A549 treated with ZK216348 at 1 μM for 4 hours (cell line): Measurements from ENCODE around the gene CCNB2. TPM values are rescaled to one million over a fixed set of nuclear protein-coding genes. Genes with fewer than 3 reads are reported as not detected.

Experiments used
- total RNA-seq: library from RNA; stranded (reverse); fragments of 200-300 nt; extraction: Qiagen RNA extraction; gene quantifications from 5 replicates; pipeline ENCODE4 v1.2.3, GENCODE V29; 2022; ENCODE audit warnings: low read depth

Gene CCNB2
- 90.0 to 125 TPM (median 98.5 TPM) in 5 replicates for total RNA-seq

DNA sequence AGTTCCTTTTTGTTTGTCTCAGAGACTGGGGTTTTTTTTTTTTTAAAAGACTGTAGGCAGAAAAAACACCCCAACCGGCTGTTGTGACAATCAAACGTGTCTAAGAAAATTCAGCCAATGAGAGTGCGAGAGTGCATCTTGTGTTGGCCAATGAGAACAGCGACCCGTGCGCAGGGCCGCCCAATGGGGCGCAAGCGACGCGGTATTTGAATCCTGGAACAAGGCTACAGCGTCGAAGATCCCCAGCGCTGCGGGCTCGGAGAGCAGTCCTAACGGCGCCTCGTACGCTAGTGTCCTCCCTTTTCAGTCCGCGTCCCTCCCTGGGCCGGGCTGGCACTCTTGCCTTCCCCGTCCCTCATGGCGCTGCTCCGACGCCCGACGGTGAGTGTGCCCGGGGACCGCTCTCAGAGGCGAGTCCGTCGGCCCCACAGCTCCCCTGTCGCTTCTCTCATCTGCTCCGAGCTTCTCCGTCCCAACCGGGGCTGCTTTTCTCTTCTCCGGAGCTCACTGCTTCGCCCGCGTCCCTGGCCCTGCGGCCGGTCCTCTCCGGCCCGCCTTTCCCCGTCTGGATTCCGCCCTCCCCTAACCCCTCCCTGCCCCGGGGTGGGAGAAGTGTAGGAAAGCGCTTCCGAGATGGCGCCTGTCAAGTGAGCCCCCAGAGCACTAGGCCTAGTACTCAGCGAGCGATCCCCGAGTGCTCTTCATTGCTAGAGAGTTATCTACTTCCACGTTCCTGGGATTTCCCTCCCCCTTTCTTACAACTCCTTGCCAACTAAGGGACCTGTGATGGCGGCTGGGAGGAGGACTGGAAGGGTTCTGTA, at the start of gene CCNB2:
TSS of gene CCNB2 (plus strand) at position 235 of the 821 bp plus-strand sequence. CDS start at position 358, 123 bp downstream.

Other genes with a start within 250 kb of the CCNB2 start
- 75.5 to 88.1 TPM (median 77.0 TPM) in 5 replicates for gene SLTM, start 171.5 kb upstream of the CCNB2 start, total RNA-seq
- 20.4 to 34.0 TPM (median 24.8 TPM) in 5 replicates for gene RNF111, start 117.5 kb upstream of the CCNB2 start, total RNA-seq
- gene LDHAL6B, start 101.7 kb downstream of the CCNB2 start, total RNA-seq: not detected in 5 replicates